Chondrocyte (in vitro differentiated cells): ENCODE data around the gene SCLY. TPM values are rescaled to one million over a fixed set of nuclear protein-coding genes. Genes with fewer than 3 reads are reported as not detected.

Experiments
- DNase-seq: peaks from one replicate; pipeline ENCODE4 v3.0.0; 2021; ENCODE audit warnings: mixed read lengths, low spot score
- H3K27ac Mint-ChIP-seq: one replicate; pipeline ENCODE4 v1.8.0; 2021; ENCODE audit warnings: mild to moderate bottlenecking, moderate library complexity, mixed read lengths; ENCODE audit not compliant: unreplicated experiment
- H3K27me3 Mint-ChIP-seq: 2 replicates; pipeline ENCODE4 v1.8.0; 2021; ENCODE audit warnings: low read depth, mixed read lengths
- H3K36me3 Mint-ChIP-seq: 2 replicates; pipeline ENCODE4 v1.8.0; 2021; ENCODE audit warnings: low read depth, mixed read lengths
- H3K4me1 Mint-ChIP-seq: 2 replicates; pipeline ENCODE4 v1.8.0; 2021; ENCODE audit warnings: low read depth, mild to moderate bottlenecking, mixed read lengths
- H3K4me3 Mint-ChIP-seq: one replicate; pipeline ENCODE4 v1.8.0; 2021; ENCODE audit warnings: mild to moderate bottlenecking, moderate library complexity, mixed read lengths; ENCODE audit not compliant: unreplicated experiment
- H3K9me3 Mint-ChIP-seq: 2 replicates; pipeline ENCODE4 v1.8.0; 2021; ENCODE audit warnings: low read depth, mixed read lengths
- CTCF ChIP-seq: fragments of 200-600 bp; sonication (generic); IDR thresholded peaks from 2 replicates; pipeline ENCODE4 v1.5.0; 2021; ENCODE audit warnings: antibody characterized with exemption, mild to moderate bottlenecking, moderate library complexity
- total RNA-seq: library from RNA; stranded (reverse); gene quantifications from 3 replicates; pipeline ENCODE4 v1.2.1, GENCODE V29; 2021

Gene SCLY
- total RNA-seq, 1 donor from 2014 or later: 12.7 TPM

- H3K27ac Mint-ChIP-seq: no peak overlapping the region
- peak; percentile 47 for DNase-seq
- no peak for TF ChIP-seq CTCF
These were observed 19.9 kb upstream of the SCLY start for GRCh38 chr2:238040918-238041317.

GRCh38 chr2:238042090-238042489, 18.7 kb upstream of the SCLY start:
- H3K4me1 Mint-ChIP-seq: no peaks in the 10 kb centered on the region
- H3K9me3 Mint-ChIP-seq: peaks cover 2% of the 10 kb centered on the region
- H3K27me3 Mint-ChIP-seq: no peaks in the 10 kb centered on the region
- H3K27ac Mint-ChIP-seq: no peak overlapping the region
- DNase-seq: peak; percentile 33
- H3K4me3 Mint-ChIP-seq: no peak overlapping the region
- peaks cover 44% of the 10 kb centered on the region for H3K36me3 Mint-ChIP-seq
- no peak for TF ChIP-seq CTCF

More at GRCh38 chr2:238040918-238041317, 19.9 kb upstream of the SCLY start:
- H3K4me3 Mint-ChIP-seq: no peak overlapping the region
- H3K4me1 Mint-ChIP-seq: no peaks in the 10 kb centered on the region
- peaks cover 43% of the 10 kb centered on the region for H3K36me3 Mint-ChIP-seq
- no peaks in the 10 kb centered on the region for H3K27me3 Mint-ChIP-seq
- H3K9me3 Mint-ChIP-seq: no peaks in the 10 kb centered on the region

GRCh38 chr2:238042849-238043584, 17.8 kb upstream of the SCLY start:
- Mint-ChIP-seq H3K9me3 (peaks cover 10% of the 10 kb centered on the region), H3K36me3 (peaks cover 41% of the 10 kb centered on the region), H3K4me3 (no peak overlapping the region), H3K27me3 (no peaks in the 10 kb centered on the region), H3K4me1 (no peaks in the 10 kb centered on the region), H3K27ac (no peak overlapping the region)
- DNase-seq: peak; percentile 30
- TF ChIP-seq CTCF: no peak

- peaks cover 38% of the 10 kb centered on the region for H3K36me3 Mint-ChIP-seq
- no peak for TF ChIP-seq CTCF
These were observed 16.9 kb upstream of the SCLY start for GRCh38 chr2:238043851-238044250.

GRCh38 chr2:238045575-238045974, 15.2 kb upstream of the SCLY start:
- no peak for TF ChIP-seq CTCF
- peaks cover 17% of the 10 kb centered on the region for H3K9me3 Mint-ChIP-seq
- H3K36me3 Mint-ChIP-seq: peaks cover 31% of the 10 kb centered on the region
- no peak overlapping the region for H3K4me3 Mint-ChIP-seq
- no peak for DNase-seq
- no peaks in the 10 kb centered on the region for H3K27me3 Mint-ChIP-seq
- no peaks in the 10 kb centered on the region for H3K4me1 Mint-ChIP-seq
- H3K27ac Mint-ChIP-seq: no peak overlapping the region

More at GRCh38 chr2:238043851-238044250, 16.9 kb upstream of the SCLY start:
- Mint-ChIP-seq H3K27me3 (no peaks in the 10 kb centered on the region), H3K4me1 (no peaks in the 10 kb centered on the region), H3K4me3 (no peak overlapping the region), H3K27ac (no peak overlapping the region), H3K9me3 (peaks cover 17% of the 10 kb centered on the region)
- DNase-seq: no peak
